Jurkat, Clone E6-1 (cell line): ENCODE results near the gene MICAL3.

ENCODE experiments used
- DNase-seq: peaks from one replicate; pipeline ENCODE4 v3.0.0-alpha.2; 2011; ENCODE audit warnings: low read depth, low spot score
- H3K4me3 ChIP-seq: 2 replicates; pipeline ENCODE4 v1.5.1; 2011; ENCODE audit warnings: mild to moderate bottlenecking, low read length, control low read depth, moderate library complexity

Gene MICAL3

GRCh38 chr22:17924076-17924475 lies 100.3 kb downstream of the MICAL3 start:
- DNase-seq: no peak
- no peak overlapping the region for H3K4me3 ChIP-seq

- H3K4me3 ChIP-seq: no peak overlapping the region
- no peak for DNase-seq
Measured at GRCh38 chr22:17922925-17923903, 101.1 kb downstream of the MICAL3 start.

GRCh38 chr22:17921871-17922821 lies 102.2 kb downstream of the MICAL3 start:
- H3K4me3 ChIP-seq: no peak overlapping the region
- no peak for DNase-seq

GRCh38 chr22:17920992-17921650 lies 103.2 kb downstream of the MICAL3 start:
- DNase-seq: no peak
- no peak overlapping the region for H3K4me3 ChIP-seq

GRCh38 chr22:17920145-17920605 lies 104.2 kb downstream of the MICAL3 start:
- H3K4me3 ChIP-seq: no peak overlapping the region
- DNase-seq: no peak

GRCh38 chr22:17919276-17920144 lies 104.9 kb downstream of the MICAL3 start:
- no peak for DNase-seq

GRCh38 chr22:17918840-17919239 lies 105.5 kb downstream of the MICAL3 start:
- no peak overlapping the region for H3K4me3 ChIP-seq
- no peak for DNase-seq

More at GRCh38 chr22:17919276-17920144, 104.9 kb downstream of the MICAL3 start:
- H3K4me3 ChIP-seq: no peak overlapping the region

- DNase-seq: no peak
- H3K4me3 ChIP-seq: no peak overlapping the region
Measured at GRCh38 chr22:17917490-17917983, 106.8 kb downstream of the MICAL3 start.

GRCh38 chr22:17916226-17916889 lies 108.0 kb downstream of the MICAL3 start:
- H3K4me3 ChIP-seq: no peak overlapping the region
- no peak for DNase-seq

GRCh38 chr22:17915676-17916075 lies 108.7 kb downstream of the MICAL3 start:
- no peak overlapping the region for H3K4me3 ChIP-seq
- DNase-seq: no peak

- no peak overlapping the region for H3K4me3 ChIP-seq
- no peak for DNase-seq
Measured at GRCh38 chr22:17915188-17915587, 109.2 kb downstream of the MICAL3 start.

GRCh38 chr22:17914474-17914873 lies 109.9 kb downstream of the MICAL3 start:
- H3K4me3 ChIP-seq: no peak overlapping the region
- no peak for DNase-seq

- no peak for DNase-seq
- no peak overlapping the region for H3K4me3 ChIP-seq
Measured at GRCh38 chr22:17913801-17914347, 110.5 kb downstream of the MICAL3 start.

- no peak for DNase-seq
Measured at GRCh38 chr22:17912945-17913721, 111.2 kb downstream of the MICAL3 start.

GRCh38 chr22:17911887-17912286 lies 112.5 kb downstream of the MICAL3 start:
- DNase-seq: no peak
- H3K4me3 ChIP-seq: no peak overlapping the region

More at GRCh38 chr22:17912945-17913721, 111.2 kb downstream of the MICAL3 start:
- no peak overlapping the region for H3K4me3 ChIP-seq

GRCh38 chr22:17911312-17911705 lies 113.1 kb downstream of the MICAL3 start:
- no peak overlapping the region for H3K4me3 ChIP-seq
- DNase-seq: no peak
